Neutrophil (primary cell): ENCODE measurements around the gene IL1RL2.

ENCODE experiments used
- H3K27ac ChIP-seq: fragments of 200-600 bp; sonication (generic); 2 replicates; pipeline ENCODE4 v1.5.1; 2016; ENCODE audit warnings: mild to moderate bottlenecking, moderate library complexity
- H3K27me3 ChIP-seq: fragments of 200-600 bp; sonication (generic); 2 replicates; pipeline ENCODE4 v1.6.0; 2016; ENCODE audit warnings: mild to moderate bottlenecking
- H3K36me3 ChIP-seq: fragments of 200-600 bp; sonication (generic); 2 replicates; pipeline ENCODE4 v1.5.1; 2017
- H3K4me1 ChIP-seq, 2 experiments: fragments of 200-600 bp in 1 of 2; sonication (generic) in 1 of 2; 1 replicate in 1 of 2; 2 replicates in 1 of 2; pipeline versions ENCODE4 v1.5.1 to v1.6.1; 2013 to 2016; ENCODE audit warnings: low read depth in 1 of 2, low read length in 1 of 2, mild to moderate bottlenecking in 1 of 2, moderate library complexity in 1 of 2; ENCODE audit not compliant: control insufficient read depth in 1 of 2, insufficient read depth in 1 of 2
- H3K4me3 ChIP-seq, 2 experiments: fragments of 200-600 bp in 1 of 2; sonication (generic) in 1 of 2; 1 replicate in 1 of 2; 2 replicates in 1 of 2; pipeline ENCODE4 v1.5.1; 2013 to 2016; ENCODE audit warnings: low read depth in 1 of 2, low read length in 1 of 2, mild to moderate bottlenecking in 1 of 2, moderate library complexity in 1 of 2
- H3K9me3 ChIP-seq: fragments of 200-600 bp; sonication (generic); 2 replicates; pipeline ENCODE4 v1.5.1; 2016
- TF ChIP-seq, protein P1 (sequence below): fragments of 200-600 bp; sonication (generic); IDR thresholded peaks from 2 replicates; pipeline ENCODE4 v1.5.1; 2016; ENCODE audit warnings: antibody characterized with exemption

The IL1RL2 gene

GRCh38 chr2:102154364-102154763 lies 32.5 kb upstream of the IL1RL2 start:
- peaks cover 29% of the 10 kb centered on the region for H3K36me3 ChIP-seq
- H3K27me3 ChIP-seq: no peaks in the 10 kb centered on the region
- TF ChIP-seq, protein P1, sequence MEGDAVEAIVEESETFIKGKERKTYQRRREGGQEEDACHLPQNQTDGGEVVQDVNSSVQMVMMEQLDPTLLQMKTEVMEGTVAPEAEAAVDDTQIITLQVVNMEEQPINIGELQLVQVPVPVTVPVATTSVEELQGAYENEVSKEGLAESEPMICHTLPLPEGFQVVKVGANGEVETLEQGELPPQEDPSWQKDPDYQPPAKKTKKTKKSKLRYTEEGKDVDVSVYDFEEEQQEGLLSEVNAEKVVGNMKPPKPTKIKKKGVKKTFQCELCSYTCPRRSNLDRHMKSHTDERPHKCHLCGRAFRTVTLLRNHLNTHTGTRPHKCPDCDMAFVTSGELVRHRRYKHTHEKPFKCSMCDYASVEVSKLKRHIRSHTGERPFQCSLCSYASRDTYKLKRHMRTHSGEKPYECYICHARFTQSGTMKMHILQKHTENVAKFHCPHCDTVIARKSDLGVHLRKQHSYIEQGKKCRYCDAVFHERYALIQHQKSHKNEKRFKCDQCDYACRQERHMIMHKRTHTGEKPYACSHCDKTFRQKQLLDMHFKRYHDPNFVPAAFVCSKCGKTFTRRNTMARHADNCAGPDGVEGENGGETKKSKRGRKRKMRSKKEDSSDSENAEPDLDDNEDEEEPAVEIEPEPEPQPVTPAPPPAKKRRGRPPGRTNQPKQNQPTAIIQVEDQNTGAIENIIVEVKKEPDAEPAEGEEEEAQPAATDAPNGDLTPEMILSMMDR: no peak
- H3K27ac ChIP-seq: peak overlapping the region; percentile 55
- no peak overlapping the region for H3K4me3 ChIP-seq
- peaks cover 13% of the 10 kb centered on the region in 2 experiments for H3K4me1 ChIP-seq
- no peaks in the 10 kb centered on the region for H3K9me3 ChIP-seq

DNA sequence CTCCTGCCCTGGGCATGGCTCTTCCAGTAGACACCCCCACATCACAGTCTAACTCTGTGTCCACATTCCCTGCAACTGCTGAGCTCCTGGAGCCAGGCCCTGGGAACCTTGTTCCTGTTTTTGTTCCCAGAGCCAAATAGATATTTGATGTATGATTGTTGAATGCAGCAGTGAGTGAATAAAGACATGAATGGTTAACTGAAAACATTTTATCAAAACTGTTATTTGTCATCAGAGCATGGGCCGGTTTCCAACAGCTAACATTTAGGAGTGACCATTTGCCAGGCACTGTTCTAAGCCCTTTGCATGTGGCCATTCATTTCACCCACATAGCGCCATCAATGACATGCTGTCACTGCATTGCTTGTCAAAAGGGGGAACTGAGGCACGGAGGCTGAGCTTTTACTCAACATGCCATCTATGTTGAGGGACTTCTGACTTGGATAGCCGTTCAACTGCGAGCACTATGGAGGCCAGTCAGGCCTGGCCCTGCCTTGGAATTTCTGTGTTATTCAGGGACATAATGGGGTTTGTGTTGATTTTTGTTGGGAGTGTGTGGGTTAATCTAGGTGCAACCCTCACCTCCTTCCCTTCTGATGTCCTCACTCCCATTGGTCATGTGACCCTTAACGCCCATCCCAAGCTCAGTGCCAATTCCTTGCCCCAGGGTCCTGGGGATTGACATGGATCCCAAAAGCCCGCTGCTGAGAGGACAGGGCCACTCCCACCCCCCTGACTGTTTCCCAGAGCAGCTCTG lies 31.7 kb upstream of the IL1RL2 start:
- Histone ChIP-seq H3K4me3 (no peak overlapping the region), H3K9me3 (no peaks in the 10 kb centered on the region), H3K36me3 (peaks cover 29% of the 10 kb centered on the region), H3K4me1 (peaks cover 13% of the 10 kb centered on the region in 2 experiments), H3K27ac (peak overlapping the region; percentile 55), H3K27me3 (no peaks in the 10 kb centered on the region)
- TF ChIP-seq, protein P1: no peak

DNA sequence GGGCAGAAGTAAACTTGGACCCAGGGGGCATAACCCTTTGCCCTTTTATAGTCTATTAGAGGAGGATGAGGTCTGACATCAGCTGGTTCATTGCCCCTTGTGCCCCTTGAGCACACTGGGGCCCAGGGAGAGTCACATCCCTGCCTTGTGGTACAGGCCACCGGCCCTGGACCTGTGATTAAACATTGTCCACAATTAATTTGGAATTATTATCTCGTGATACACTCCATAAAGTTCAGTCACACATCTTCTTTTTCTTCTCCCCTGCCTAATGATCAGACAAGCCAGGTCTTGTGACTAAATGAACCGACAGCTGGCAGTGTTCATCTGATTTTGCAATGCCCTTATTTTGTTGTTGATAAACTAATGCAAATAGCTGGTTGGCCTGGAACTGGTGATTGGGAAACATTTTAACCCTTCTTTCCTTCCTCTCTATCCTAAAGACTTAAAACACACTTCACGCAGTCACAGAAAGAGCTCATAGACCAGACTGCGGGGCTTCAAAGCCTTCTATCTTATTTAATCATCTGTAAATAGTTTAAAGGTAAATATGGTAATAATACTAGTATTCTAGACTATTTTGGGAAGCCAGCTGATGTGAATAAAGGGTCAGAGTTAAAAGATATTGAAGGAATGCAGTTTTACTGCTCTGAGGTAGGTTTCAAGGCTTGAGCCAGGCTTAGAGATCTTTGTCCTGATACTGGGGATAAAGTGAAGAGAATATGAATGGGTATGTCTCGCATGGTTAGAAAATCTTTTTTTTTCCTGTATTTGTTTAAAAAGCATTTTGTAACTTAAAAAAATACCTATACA lies 30.9 kb upstream of the IL1RL2 start:
- H3K27ac ChIP-seq: peak overlapping the region; percentile 55
- H3K27me3 ChIP-seq: no peaks in the 10 kb centered on the region
- H3K9me3 ChIP-seq: no peaks in the 10 kb centered on the region
- no peak overlapping the region for H3K4me3 ChIP-seq
- H3K36me3 ChIP-seq: peaks cover 26% of the 10 kb centered on the region
- peaks cover 13% of the 10 kb centered on the region in 2 experiments for H3K4me1 ChIP-seq
- TF ChIP-seq, protein P1: no peak

GRCh38 chr2:102158011-102158755 lies 28.6 kb upstream of the IL1RL2 start:
- Histone ChIP-seq H3K4me1 (peaks cover 13% of the 10 kb centered on the region in 2 experiments), H3K4me3 (no peak overlapping the region), H3K27me3 (no peaks in the 10 kb centered on the region), H3K9me3 (no peaks in the 10 kb centered on the region), H3K36me3 (peaks cover 26% of the 10 kb centered on the region), H3K27ac (peak overlapping the region; percentile 50)
- TF ChIP-seq, protein P1: no peak

GRCh38 chr2:102159295-102159694 lies 27.5 kb upstream of the IL1RL2 start:
- no peaks in the 10 kb centered on the region for H3K9me3 ChIP-seq
- TF ChIP-seq, protein P1: no peak
- no peaks in the 10 kb centered on the region for H3K27me3 ChIP-seq
- H3K4me3 ChIP-seq: no peak overlapping the region
- H3K4me1 ChIP-seq: peaks cover 13% of the 10 kb centered on the region in 2 experiments
- H3K27ac ChIP-seq: peak overlapping the region; percentile 50
- peaks cover 20% of the 10 kb centered on the region for H3K36me3 ChIP-seq
